Upper lobe of left lung (tissue), 4 donors: Measurements from ENCODE around the gene GADL1.

ENCODE experiments used
- CTCF ChIP-seq, 6 experiments: fragments of 450-650 bp in 4 of 6; fragments of 200-600 bp in 2 of 6; sonication (generic) in 2 of 6; IDR thresholded peaks; one replicate each; pipeline ENCODE4 v1.5.1; 2016 to 2019; ENCODE audit warnings: antibody characterized with exemption in 6 of 6
- POLR2A ChIP-seq, 4 donors: fragments of 450-650 bp; IDR thresholded peaks; one replicate each; pipeline ENCODE4 v1.5.1; 2016 to 2017; ENCODE audit warnings: antibody characterized with exemption in 4 of 4, mild to moderate bottlenecking in 2 of 4

GRCh38 chr3:30775040-30775439, 119.4 kb downstream of the GADL1 start:
- TF ChIP-seq POLR2A (IDR thresholded peaks at IDR 0.05) (no peak), CTCF (IDR thresholded peaks at IDR 0.05) (no peak)
